Neural cell (in vitro differentiated cells): ENCODE results near the gene ADGRB2. TPM values are rescaled to one million over a fixed set of nuclear protein-coding genes. Genes with fewer than 3 reads are reported as not detected.

Source experiments
- H2AFZ ChIP-seq: fragments of 200-600, 300-800 bp; sonication (generic), shearing (Covaris generic); 2 replicates; pipeline ENCODE4 v1.6.0; 2014; ENCODE audit warnings: low read depth, mild to moderate bottlenecking, antibody characterized with exemption, low read length, moderate library complexity
- H3F3A ChIP-seq: fragments of 200-600 bp; shearing (Covaris generic); 2 replicates; pipeline ENCODE4 v1.6.1; 2016; ENCODE audit warnings: mild to moderate bottlenecking, moderate library complexity, mixed read lengths, antibody characterized with exemption, low read length; ENCODE audit not compliant: insufficient read depth, poor library complexity, severe bottlenecking
- H3K27ac ChIP-seq: fragments of 200-600, 300-800 bp; sonication (generic), shearing (Covaris generic); 2 replicates; pipeline ENCODE4 v1.5.1; 2014; ENCODE audit warnings: mild to moderate bottlenecking, low read length, moderate library complexity
- H3K27me3 ChIP-seq: fragments of 300-800, 200-600 bp; sonication (generic), shearing (Covaris generic); 2 replicates; pipeline ENCODE4 v1.6.0; 2014; ENCODE audit warnings: mild to moderate bottlenecking, low read depth, low read length, moderate library complexity; ENCODE audit not compliant: insufficient read depth
- H3K36me3 ChIP-seq: fragments of 300-800, 200-600 bp; sonication (generic), shearing (Covaris generic); 2 replicates; pipeline ENCODE4 v1.5.1; 2014; ENCODE audit warnings: mild to moderate bottlenecking, antibody characterized with exemption, low read length, moderate library complexity; ENCODE audit not compliant: insufficient read depth
- H3K4me2 ChIP-seq: fragments of 300-800, 200-600 bp; sonication (generic), shearing (Covaris generic); 2 replicates; pipeline ENCODE4 v1.6.0; 2014; ENCODE audit warnings: mild to moderate bottlenecking, low read length
- H3K4me3 ChIP-seq: fragments of 300-800, 200-600 bp; sonication (generic), shearing (Covaris generic); 2 replicates; pipeline ENCODE4 v1.5.1; 2014; ENCODE audit warnings: mild to moderate bottlenecking, low read length, moderate library complexity
- H3K79me2 ChIP-seq: fragments of 200-600 bp; shearing (Covaris generic); replicated peaks from 2 replicates; pipeline ENCODE4 v1.6.0; 2014; ENCODE audit warnings: mild to moderate bottlenecking, low read length, moderate library complexity; ENCODE audit not compliant: insufficient read depth
- H3K9ac ChIP-seq: fragments of 300-800, 200-600 bp; sonication (generic), shearing (Covaris generic); 2 replicates; pipeline ENCODE4 v1.6.1; 2016; ENCODE audit warnings: mild to moderate bottlenecking, low read length, mixed read lengths
- H3K9me2 ChIP-seq: fragments of 200-600 bp; shearing (Covaris generic); 2 replicates; pipeline ENCODE4 v1.6.1; 2016; ENCODE audit warnings: mild to moderate bottlenecking, low read length, mixed read lengths; ENCODE audit not compliant: insufficient read depth
- H3K9me3 ChIP-seq: fragments of 200-600, 300-800 bp; sonication (generic), shearing (Covaris generic); 2 replicates; pipeline ENCODE4 v1.6.1; 2016; ENCODE audit warnings: mild to moderate bottlenecking, mixed run types, low read length, moderate library complexity, mixed read lengths
- H4K20me1 ChIP-seq: fragments of 200-600 bp; shearing (Covaris generic); 2 replicates; pipeline ENCODE4 v1.6.1; 2016; ENCODE audit warnings: mild to moderate bottlenecking, mixed run types; ENCODE audit not compliant: insufficient read depth
- EP300 ChIP-seq: fragments of 450-650 bp; conservative IDR thresholded peaks from 2 replicates; pipeline ENCODE4 v1.6.1; 2014; ENCODE audit warnings: antibody characterized with exemption, mild to moderate bottlenecking, moderate library complexity; ENCODE audit not compliant: poor library complexity, severe bottlenecking
- EZH2 ChIP-seq: fragments of 200-600, 300-800 bp; shearing (Covaris generic), sonication (generic); IDR thresholded peaks from 2 replicates; pipeline ENCODE4 v1.6.1; 2014; ENCODE audit warnings: antibody characterized with exemption, low read length, borderline replicate concordance, mild to moderate bottlenecking; ENCODE audit not compliant: insufficient read depth, poor library complexity, severe bottlenecking
- MXI1 ChIP-seq: fragments of 450-650 bp; conservative IDR thresholded peaks from 2 replicates; pipeline ENCODE4 v1.6.1; 2014; ENCODE audit warnings: antibody characterized with exemption, mild to moderate bottlenecking; ENCODE audit not compliant: poor library complexity, severe bottlenecking
- POLR2AphosphoS5 ChIP-seq: IDR thresholded peaks from 2 replicates; pipeline ENCODE4 v1.6.1; 2012
- RAD21 ChIP-seq: fragments of 450-650 bp; conservative IDR thresholded peaks from 2 replicates; pipeline ENCODE4 v1.6.1; 2014; ENCODE audit warnings: antibody characterized with exemption, mild to moderate bottlenecking, moderate library complexity
- SMC3 ChIP-seq: fragments of 450-650 bp; conservative IDR thresholded peaks from 2 replicates; pipeline ENCODE4 v1.6.1; 2014; ENCODE audit warnings: antibody characterized with exemption, mild to moderate bottlenecking, moderate library complexity; ENCODE audit not compliant: poor library complexity
- TAF1 ChIP-seq: IDR thresholded peaks from 2 replicates; pipeline ENCODE4 v1.6.1; 2012; ENCODE audit warnings: low read depth
- polyA plus RNA-seq: library from polyadenylated mRNA; depleted of rRNA; stranded (reverse); fragments of >200 nt; gene quantifications from 2 replicates; pipeline ENCODE4 v1.2.3, GENCODE V29; 2014
- TF ChIP-seq, protein P1 (sequence below): IDR thresholded peaks from 2 replicates; pipeline ENCODE4 v1.6.1; 2012; ENCODE audit warnings: borderline replicate concordance
- TF ChIP-seq, protein P2 (sequence below): fragments of 450-650 bp; IDR thresholded peaks from 2 replicates; pipeline ENCODE4 v1.5.1; 2014; ENCODE audit warnings: antibody characterized with exemption, mild to moderate bottlenecking, moderate library complexity; ENCODE audit not compliant: poor library complexity, severe bottlenecking

The ADGRB2 gene
- polyA plus RNA-seq, 1 donor from 2014 or later, result 45.0 TPM

DNA sequence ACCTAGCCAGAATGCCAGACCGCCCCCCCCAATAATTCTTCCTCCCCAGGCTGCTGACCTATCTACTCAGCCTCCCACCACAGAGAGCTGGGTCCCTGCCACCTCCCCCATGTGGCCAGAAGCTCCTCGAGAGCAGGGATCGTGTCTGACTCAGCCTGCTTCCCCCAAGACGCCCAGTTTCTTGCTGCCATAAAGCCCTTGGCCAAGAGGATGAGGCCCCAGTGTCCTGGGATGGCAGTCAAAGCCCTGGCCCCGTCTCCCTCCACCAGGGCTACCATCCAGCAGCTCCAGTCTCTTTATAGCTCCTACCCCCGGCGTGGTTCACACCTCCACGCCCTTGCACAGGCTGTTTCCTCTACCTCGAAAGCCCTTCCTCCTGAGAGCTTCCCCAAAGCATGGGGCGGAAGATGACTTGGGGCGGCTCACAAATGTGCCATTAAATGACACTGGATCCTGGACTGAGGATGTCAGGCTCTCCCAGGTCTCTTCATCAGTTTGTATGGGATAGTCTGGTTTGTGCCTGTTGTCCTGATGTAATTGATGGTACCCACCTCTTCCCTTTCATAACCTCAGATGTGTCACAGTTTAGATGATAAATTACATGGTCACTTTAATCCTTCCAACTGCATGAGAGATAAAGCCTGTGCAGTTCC lies 13.2 kb downstream of the ADGRB2 start:
- H3K4me2 ChIP-seq, result no peak overlapping the region
- peak overlapping the region; percentile 37 for H3K27ac ChIP-seq
- no peaks in the 10 kb centered on the region for H3F3A ChIP-seq
- peak overlapping the region; percentile 24 for H3K9ac ChIP-seq
- no peak overlapping the region for H3K4me3 ChIP-seq
- H4K20me1 ChIP-seq, result no peaks in the 10 kb centered on the region
- H3K36me3 ChIP-seq, result no peaks in the 10 kb centered on the region
- H3K79me2 ChIP-seq, result no peaks in the 10 kb centered on the region
- TF ChIP-seq RAD21 (no peak), SMC3 (no peak), POLR2AphosphoS5 (no peak), TAF1 (no peak), EP300 (no peak), MXI1 (no peak), EZH2 (no peak)
- TF ChIP-seq, protein P1, sequence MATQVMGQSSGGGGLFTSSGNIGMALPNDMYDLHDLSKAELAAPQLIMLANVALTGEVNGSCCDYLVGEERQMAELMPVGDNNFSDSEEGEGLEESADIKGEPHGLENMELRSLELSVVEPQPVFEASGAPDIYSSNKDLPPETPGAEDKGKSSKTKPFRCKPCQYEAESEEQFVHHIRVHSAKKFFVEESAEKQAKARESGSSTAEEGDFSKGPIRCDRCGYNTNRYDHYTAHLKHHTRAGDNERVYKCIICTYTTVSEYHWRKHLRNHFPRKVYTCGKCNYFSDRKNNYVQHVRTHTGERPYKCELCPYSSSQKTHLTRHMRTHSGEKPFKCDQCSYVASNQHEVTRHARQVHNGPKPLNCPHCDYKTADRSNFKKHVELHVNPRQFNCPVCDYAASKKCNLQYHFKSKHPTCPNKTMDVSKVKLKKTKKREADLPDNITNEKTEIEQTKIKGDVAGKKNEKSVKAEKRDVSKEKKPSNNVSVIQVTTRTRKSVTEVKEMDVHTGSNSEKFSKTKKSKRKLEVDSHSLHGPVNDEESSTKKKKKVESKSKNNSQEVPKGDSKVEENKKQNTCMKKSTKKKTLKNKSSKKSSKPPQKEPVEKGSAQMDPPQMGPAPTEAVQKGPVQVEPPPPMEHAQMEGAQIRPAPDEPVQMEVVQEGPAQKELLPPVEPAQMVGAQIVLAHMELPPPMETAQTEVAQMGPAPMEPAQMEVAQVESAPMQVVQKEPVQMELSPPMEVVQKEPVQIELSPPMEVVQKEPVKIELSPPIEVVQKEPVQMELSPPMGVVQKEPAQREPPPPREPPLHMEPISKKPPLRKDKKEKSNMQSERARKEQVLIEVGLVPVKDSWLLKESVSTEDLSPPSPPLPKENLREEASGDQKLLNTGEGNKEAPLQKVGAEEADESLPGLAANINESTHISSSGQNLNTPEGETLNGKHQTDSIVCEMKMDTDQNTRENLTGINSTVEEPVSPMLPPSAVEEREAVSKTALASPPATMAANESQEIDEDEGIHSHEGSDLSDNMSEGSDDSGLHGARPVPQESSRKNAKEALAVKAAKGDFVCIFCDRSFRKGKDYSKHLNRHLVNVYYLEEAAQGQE, result no peak
- TF ChIP-seq, protein P2, sequence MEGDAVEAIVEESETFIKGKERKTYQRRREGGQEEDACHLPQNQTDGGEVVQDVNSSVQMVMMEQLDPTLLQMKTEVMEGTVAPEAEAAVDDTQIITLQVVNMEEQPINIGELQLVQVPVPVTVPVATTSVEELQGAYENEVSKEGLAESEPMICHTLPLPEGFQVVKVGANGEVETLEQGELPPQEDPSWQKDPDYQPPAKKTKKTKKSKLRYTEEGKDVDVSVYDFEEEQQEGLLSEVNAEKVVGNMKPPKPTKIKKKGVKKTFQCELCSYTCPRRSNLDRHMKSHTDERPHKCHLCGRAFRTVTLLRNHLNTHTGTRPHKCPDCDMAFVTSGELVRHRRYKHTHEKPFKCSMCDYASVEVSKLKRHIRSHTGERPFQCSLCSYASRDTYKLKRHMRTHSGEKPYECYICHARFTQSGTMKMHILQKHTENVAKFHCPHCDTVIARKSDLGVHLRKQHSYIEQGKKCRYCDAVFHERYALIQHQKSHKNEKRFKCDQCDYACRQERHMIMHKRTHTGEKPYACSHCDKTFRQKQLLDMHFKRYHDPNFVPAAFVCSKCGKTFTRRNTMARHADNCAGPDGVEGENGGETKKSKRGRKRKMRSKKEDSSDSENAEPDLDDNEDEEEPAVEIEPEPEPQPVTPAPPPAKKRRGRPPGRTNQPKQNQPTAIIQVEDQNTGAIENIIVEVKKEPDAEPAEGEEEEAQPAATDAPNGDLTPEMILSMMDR, result no peak
- no peaks in the 10 kb centered on the region for H3K9me2 ChIP-seq
- H3K27me3 ChIP-seq, result no peaks in the 10 kb centered on the region
- H3K9me3 ChIP-seq, result no peaks in the 10 kb centered on the region
- H2AFZ ChIP-seq, result no peak overlapping the region

DNA sequence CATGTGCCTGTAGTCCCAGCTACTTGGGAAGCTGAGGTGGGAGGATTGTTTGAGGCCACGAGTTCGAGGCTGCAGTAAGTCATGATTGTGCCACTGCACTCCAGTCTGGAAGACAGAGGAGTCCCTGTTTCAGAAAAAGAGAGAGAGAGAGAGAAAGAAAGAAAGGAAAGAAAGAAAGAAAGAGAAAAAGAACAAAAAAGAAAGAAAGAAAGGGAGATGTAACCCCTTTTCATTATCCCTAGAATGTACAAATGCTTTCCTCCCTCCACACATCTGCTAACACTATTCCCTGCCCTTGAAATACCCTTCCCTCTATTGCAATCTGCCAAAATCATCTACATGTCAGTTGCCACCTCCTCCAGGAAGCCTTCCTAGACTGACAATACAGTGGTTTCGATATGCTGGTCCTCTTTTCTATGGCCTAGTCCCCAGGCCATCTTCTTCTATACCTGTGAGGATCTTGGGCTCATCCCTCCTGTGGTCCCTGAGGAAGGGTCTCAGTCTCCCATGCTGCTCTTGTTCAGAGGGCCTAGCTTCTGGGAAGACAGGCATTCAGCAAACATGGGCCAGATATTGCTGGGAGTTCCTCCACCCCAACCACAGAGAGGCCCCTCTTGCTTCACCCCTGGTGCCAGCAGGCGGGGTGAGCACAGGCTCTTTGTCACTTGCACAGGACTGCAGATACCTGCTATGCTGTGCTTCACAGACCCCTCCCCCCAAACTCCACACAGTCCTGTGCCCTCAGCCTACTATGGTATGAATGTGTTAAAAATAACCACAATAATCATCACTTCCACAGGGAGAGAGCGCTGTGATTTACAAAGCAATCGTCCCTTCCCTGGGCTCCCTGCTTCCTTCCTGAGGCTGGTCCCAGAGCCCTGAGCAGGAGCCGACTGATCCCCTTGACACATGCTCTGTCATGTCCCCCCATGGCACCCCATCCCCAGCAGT lies 14.1 kb downstream of the ADGRB2 start:
- H3K9me2 ChIP-seq, result no peaks in the 10 kb centered on the region
- no peaks in the 10 kb centered on the region for H3K79me2 ChIP-seq
- H3F3A ChIP-seq, result no peaks in the 10 kb centered on the region
- no peak overlapping the region for H2AFZ ChIP-seq
- no peaks in the 10 kb centered on the region for H3K36me3 ChIP-seq
- TF ChIP-seq, protein P1, result no peak
- TF ChIP-seq TAF1 (no peak), EZH2 (no peak), EP300 (no peak), MXI1 (no peak), POLR2AphosphoS5 (no peak), RAD21 (no peak)
- H3K4me2 ChIP-seq, result no peak overlapping the region
- peak overlapping the region; percentile 24 for H3K9ac ChIP-seq
- peak overlapping the region; percentile 37 for H3K27ac ChIP-seq
- H3K9me3 ChIP-seq, result no peaks in the 10 kb centered on the region
- H4K20me1 ChIP-seq, result no peaks in the 10 kb centered on the region
- no peak overlapping the region for H3K4me3 ChIP-seq
- H3K27me3 ChIP-seq, result no peaks in the 10 kb centered on the region
